GM19240 (cell line): ENCODE results near the gene ACKR3.

ENCODE experiments used
- DNase-seq: peaks from one replicate; pipeline ENCODE4 v3.0.0; 2011; ENCODE audit warnings: low spot score; ENCODE audit not compliant: insufficient read length

The ACKR3 gene

DNA sequence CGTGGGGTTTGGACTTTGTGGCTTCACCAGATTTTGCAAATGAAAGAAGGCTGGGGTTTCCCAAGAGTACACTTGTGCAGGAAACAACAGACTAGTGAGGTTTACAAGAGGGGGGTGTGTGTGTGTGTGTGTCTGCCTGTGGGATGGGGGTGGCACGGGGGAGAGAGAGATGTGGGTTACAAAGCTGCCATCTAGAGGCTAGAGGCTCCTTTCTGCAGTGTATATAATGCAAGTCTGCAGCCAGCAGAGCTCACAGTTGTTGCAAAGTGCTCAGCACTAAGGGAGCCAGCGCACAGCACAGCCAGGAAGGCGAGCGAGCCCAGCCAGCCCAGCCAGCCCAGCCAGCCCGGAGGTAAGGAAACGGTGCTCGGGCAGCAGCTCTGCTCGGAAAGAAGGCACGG lies at the start of gene ACKR3:
TSS of gene ACKR3 (plus strand) at position 253 of the 401 bp plus-strand sequence. CDS start 10,641 bp downstream, outside the sequence.
- peak; percentile 77 for DNase-seq

DNA sequence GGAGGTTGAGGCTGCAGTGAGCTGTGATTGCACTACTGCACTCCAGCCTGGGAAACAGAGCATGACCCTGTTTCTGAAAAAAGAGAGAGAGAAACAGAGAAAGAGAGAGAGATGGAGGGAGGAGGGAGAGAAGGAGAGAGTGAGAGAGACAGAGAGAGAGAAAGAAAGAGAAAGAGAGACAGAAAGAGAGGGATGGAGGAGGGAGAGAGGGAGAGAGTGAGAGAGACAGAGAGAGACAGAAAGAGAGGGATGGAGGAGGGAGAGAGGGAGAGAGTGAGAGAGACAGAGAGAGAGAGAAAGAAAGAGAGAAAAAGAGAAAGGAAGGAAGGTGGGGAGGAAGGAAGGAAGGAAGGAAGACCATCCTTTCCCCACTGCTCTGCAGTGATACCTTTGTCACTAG lies 48.1 kb upstream of the ACKR3 start:
- no peak for DNase-seq

DNA sequence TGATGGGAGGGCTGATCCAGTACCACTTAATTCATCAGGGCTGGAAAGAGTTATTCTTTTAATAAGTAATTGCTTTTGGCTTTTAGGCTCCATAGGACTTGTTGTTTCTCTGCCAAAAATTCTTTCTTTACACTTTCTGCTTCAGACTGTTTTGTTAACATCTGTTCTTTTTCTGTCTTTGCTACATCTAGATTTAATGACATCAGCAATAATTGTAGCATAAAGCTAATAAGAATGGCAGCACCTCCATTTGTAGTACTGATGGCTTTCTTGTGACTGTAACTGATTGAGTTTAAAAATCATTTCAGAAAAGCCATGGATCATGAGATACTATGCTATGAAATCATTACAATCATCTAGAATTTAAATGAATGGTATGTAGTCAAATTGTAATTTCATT lies 46.4 kb upstream of the ACKR3 start:
- DNase-seq = no peak

DNA sequence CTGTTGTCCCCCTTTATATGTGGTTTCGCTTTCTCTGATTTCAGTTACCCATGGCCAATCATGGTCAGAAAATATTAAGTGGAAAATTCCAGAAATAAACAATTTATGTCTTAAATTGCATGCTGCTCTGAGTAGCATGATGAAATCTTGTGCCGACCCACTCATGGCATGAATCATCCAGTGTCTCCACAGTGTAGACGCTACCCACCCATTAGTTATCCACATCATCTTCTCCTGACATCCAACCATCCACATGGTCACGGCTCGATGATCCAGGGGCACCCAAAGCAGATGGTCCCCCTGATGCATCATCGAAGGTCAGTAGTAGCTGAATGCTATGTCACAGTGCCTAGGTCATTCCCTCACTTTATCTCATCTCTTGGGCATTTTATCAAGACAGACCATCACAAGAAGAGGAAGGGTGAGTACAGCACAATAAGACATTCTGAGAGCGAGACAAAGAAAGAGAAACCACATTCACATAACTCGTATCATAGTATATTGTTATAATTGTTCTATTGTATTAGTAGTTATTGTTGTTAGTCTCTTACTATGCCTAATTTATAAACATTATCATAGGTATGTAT lies 44.1 kb upstream of the ACKR3 start:
- DNase-seq = no peak

DNA sequence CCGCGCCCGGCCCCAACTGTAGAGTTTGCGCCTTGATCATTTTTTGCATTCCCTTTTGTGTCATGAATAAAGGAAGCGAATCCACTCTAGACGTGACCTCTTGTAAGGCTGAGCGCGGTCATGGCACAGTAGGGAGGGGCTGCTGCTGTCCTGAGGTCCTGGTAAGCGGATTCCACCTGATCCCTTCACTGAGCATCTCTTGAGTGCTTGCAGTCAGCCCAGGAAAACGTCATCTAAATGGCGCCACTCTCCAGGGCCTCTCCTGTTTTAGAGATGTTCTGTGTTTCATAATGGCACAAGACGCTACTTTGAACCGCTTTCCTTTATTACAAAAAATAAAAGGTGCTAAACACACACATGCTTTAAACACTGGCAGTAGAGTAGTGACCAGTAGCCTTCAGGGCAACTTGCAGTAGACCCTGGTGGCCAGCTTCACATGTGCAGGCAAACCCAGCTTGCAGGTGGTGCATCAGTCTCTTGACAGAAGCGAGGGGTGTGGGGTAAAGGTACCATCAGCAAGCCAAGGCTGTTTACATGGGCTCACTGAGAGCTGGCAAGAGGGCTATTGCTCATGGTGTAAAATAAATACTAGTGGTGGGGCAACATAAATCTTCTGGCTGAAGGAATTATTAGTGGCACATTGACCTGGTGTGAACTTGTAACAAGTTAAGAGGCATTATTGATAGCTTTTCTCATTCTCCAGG lies 43.0 kb upstream of the ACKR3 start:
- DNase-seq = no peak

DNA sequence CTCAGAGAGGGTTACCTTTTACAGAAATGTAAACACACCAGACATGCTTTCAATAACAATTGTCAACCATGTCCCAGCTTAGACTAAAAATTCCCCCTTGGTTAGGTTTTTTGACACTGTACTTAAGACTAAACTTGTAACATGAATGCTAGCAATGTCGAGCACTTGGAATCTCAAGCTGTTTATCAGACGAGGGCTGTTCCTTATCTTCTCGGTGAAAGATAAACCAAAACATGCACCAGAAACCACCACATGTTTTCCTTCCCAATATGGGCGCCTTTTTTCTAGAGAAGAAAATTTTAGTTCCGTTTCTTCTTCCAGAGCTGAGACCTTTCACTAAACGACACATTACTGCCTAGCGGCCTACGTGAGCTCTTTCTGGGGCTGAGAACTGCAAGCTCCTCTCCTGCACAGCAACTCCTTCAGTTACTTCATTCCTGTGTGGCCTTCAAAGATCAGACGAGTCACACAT lies 42.4 kb upstream of the ACKR3 start:
- no peak for DNase-seq

DNA sequence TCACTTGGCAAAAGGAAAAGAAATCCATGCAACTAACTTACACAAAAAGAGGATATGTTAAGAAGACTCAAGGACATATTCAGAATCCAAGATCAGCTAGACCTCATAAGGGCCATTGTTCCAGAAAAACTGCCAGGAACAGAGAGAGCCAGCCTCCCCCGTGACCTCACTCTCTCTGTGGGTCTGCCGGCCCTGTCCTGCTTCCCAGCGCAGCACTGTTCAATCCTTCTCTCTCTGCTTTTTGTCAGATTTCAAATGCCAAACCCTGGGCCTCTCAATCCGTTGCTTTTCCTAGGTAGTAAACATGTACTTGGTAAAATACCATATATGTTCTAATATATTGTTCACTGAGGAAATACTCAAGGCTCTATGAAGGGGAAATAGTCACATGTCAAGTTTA lies 40.0 kb upstream of the ACKR3 start:
- DNase-seq = no peak

DNA sequence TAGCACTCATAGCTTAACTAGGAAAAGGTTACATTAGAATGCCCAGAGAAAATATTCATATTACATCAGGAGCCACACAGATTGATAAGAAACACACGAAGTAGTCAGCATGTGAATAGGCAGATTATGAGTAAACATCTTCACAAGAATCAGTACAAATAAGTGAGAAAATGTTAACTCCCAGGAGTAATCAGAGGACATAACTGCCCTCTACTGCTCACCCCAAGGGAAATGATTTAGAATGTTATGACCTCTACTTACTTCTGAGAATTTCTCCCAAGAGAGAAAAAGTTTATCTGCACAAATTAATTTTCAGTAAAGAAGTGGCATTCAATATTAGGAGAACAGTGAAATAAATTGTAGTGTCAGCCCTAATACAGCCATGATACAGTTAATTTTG lies 39.1 kb upstream of the ACKR3 start:
- no peak for DNase-seq

DNA sequence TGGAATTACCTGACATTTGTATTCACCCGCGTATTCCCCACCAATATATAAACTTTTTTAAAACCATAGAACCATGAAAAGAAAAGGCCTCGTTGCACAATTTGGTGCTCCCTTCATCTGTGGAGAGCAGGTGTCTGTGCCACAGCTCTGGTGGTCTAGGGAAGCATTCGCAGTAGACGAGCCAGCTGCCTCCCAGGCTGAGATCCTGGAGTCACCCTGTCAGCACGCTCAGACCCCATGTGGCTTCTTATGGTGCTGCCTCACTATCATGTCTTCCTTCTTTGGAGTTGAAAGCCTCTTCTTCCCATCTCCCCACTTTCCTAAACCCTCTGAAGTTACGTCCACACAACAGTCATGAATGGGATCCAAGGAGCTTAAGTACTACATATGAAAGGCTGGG lies 38.4 kb upstream of the ACKR3 start:
- DNase-seq = no peak

DNA sequence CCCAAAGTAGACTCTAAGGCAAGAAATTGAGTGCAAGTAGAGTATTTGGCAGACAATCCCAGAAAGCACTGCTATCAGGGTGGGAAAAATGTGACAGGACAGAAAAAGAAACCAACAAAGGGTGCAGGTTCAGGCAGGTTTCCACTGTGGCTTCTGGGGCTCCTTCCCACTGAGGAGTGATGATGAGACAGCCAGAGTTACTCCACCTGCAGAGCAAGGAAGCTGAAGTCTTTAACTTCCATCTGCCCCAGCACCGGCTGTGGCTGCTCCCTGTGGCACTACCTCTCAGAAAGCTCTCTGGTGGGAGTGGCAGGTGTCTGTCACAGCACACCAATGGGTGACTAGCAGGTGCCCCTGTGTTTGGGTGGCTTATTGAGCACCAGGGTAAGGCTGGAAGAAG lies 37.6 kb upstream of the ACKR3 start:
- DNase-seq = no peak

DNA sequence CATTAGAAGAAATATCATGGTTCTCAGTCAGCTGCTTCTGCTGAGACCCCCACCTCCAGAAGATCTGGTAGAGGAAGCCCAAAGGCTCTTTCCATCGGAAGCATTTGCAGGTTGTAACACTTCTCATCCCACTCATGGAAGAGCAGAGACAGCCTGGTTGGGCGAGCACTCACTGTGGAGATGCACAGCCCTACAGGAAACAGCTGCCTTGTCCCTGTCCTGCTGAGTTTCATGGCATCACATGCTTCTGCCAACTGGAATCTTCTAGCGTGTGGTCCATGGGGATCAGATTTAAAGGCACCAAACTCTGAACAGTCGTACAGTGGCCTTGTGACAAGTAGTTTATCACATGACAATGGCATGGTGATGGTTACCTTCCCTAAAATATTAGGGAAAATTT lies 36.3 kb upstream of the ACKR3 start:
- DNase-seq = no peak

DNA sequence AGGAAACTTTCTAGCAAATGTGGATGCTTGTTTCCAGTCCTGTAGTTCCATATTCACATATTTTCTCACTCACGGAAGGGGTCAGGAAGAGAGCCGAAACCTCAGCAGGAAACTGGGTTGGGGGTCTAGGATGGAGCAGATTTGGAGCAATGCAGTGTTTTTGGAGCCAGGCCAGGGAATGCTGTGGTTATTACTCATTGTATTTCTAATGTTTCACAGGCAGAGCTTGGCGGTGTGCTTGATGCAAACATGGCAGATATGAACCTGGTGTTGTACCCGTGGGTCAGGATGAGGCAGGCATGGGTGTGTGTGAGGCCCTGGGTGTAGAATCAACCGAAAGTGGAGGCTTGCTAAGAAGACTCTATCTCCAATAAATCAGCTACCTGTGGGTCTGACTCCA lies 34.6 kb upstream of the ACKR3 start:
- DNase-seq = no peak

DNA sequence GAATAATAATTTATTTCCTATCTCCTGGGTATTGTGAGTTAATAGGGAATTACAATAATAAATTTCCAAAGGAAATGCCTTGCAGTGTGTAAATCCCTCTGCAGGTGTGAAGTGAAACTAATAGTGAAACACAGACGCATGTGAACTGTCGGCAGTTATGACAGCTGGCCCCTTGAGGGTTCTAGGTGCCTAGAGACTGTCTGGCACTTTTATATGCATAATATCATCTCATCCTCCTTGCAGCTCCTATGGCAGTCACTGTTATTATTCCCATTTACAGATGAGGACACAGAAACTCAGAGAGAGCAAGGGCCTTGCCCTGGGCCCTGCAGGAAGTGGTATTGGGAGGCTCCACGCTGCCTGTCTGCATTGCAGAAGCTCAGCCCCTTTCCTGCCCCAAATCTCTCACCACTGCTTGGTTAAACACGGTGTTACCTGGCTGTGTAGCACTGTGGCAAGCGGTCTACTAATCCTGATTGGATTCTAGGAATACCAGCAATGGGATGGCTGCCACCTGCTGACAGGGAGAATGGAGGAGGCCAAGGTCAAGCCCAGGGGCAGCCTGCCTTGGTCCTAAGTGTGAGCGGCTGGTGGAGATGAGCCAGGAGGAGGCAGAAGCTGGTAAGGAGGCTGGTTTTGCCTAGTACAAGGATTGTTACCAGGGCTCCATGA lies 32.8 kb upstream of the ACKR3 start:
- no peak for DNase-seq

DNA sequence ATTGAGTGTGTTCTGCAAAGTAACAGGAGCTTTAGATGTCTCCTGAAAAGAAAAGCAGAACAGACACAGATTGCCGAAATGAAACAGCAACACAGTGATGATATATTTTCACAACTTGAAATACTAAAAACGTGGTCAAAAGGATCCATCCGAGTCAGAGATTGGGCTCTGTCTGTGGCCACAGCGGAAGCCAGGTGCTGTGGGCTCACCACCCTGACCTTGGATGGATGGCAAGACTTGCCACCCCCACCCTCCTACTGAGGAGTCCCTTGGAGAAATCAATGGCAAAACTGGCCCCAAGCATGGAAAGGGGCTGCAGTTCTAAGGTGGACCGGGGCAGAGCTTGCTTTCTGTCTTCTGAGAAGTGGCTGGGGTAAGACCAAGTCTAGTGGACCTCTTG lies 31.4 kb upstream of the ACKR3 start:
- DNase-seq = no peak

DNA sequence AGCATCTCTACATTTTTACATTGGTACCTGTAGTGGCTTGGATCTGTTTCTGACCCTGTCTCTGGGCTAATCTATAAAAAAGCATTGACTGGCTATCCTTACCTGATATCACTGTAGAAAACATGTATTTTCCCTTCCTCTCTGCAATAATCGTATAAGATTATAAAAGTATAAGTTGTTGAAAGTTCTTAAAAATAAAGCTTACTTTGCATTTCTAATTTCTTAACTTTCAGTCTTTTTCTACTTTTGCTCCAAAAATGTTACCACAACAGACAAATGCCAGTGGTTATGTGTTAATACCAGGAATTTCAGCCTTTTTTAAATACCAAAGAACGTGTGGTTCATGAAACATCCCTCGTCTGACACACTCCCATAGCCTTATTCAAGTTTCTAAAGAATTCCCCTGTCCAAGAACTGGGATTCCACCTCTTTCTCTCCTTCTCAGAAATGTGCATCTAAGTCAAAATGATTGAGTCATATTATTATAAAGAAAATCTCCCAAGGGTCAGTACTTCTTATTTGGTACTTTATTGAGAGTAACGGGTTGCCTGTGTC lies 28.5 kb upstream of the ACKR3 start:
- no peak for DNase-seq

DNA sequence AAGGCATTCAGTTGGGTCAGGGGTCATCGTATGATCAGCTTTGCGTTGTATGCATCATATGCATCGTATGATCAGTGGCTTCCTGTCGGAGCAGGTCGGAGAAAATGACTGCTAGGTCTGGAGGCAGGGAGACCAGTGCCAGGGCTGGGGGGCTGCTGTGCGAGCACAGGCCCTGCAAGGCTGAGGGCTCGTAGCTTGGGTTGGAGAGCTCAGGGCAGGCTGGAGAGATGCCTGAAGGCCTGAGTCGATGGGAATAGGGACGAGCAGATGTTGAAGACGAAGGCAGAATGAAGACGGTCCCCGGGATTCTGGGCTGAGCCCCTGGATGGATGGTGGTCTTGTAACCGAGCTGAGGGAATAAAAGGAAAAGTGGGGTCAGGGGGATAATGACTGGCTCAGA lies 25.3 kb upstream of the ACKR3 start:
- no peak for DNase-seq

DNA sequence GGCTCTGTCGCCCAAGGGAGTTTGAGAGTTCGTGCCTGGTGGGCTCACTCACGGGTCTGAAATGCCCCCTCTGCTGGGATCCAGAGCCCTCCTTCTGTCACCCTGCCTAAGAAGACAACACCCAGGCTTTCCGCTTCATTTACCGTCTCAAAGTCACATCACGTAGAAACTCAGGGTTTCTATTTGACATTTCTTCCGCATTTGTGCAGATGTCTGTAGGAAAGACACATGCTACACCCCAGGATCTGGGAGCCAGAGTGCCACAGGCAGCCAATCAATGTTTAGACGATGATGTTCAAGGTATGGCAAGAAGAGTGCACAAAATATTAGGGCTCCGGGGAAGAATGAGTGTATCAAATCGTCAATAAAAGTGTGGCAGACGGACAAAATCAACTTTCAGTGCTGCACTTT lies 24.4 kb upstream of the ACKR3 start:
- DNase-seq = no peak

DNA sequence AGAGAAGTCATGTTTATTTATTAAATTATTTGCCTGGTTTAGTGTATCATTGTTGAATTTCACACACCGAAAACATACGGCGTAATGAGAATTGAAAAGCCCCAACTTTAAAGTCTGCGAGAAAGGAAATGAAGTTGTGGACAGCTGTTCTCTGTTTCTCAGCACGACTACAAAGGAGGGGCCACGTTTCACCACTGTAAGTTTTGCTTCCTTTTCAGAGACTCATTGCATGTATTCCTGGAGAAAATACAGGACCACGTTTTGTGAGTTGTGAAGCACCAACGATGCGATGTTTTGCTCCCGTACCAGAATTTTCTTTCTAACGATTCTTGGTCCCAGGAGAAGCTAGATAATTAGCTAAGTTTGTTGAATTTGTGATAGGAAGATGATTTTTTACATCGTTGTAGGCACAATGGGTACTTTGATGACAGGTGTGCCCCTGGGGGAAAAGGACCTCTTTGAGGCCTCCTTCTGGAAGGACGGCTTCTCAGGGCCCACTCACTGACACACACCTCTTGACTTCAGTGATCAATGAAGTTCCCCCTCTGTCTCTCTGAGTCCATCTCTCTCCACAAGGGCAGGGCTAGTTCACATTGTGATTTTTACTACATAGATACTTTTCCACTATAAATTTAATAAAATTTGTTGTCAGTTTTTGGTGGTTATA lies 23.7 kb upstream of the ACKR3 start:
- DNase-seq = no peak

DNA sequence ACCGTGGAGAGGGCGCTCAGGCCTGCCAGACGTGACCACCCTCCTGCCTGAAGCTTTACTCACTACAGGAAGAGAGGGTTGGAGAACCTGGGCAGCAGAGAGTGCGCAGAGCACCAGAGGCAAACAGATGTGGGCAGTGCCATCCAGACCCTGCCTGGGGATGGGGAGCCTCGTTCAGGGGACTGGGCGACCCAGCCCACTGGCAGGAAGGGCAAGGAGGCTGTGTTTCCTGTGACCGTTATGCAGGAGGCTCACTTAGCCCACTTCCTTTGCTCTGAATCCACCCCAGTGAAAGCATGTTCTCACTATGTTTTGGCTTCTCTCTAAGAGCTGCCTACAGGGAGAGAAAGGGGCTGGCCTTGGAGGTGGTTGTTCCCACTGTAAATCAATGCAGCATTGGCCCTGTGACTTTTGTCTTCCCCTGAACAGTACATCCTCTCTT lies 23.0 kb upstream of the ACKR3 start:
- DNase-seq = no peak

DNA sequence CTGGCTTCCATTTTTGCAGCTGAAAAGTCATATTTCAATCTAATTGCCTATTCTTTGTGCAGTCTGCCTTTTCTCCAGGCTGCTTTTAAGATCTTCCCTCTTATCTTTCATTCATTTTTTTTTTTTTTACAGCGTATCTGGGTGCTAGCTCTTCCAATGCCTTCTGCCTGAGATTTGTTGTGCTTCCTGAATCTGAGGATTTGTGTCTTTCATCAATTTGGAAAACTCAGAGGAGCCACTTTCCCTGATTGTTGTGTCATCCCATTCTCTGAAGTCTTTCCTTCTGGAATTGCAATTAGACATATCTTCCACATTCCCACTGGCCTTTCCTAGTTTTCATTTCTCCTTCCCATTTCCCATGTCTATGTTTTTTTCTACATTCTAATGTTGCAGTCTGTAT lies 21.9 kb upstream of the ACKR3 start:
- no peak for DNase-seq

DNA sequence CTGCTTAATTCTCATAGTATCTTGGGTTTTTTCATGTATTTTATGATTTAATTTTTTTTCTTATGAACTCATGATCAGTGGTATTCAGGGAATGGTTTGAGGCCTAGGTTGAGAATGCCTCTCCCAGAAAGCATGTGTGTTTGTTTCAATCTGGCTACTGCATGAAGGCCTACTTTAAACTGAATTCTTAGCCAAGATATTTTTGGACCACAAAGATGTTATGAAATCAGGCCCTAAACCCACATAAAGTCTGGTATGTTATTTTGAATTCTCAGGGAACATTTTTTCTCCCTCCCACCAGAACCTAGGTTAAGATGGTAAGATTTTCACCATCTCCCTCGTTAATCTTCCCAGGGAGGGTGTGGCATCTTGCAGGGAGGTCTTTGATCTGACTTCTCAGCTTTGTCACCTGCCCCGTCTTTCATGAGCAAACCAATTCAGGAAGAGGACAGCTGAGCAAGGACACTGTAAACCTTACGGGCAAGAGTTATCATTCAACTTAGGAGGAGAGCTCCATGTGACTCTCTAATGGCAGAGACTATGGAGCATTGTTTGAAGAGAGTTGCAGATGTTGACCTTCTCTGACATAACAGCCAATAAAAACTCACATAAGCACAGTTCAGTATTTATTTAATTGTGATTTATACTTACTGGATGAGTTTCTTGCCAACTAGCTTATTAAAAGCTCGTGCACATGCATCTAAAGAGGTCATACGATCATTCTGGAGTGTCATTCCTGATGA lies 21.3 kb upstream of the ACKR3 start:
- no peak for DNase-seq
